ENCODE results near the gene FHIT.

GRCh38 chr3:61182662-61183061 lies 68.6 kb downstream of the FHIT start:
- no peak for TF ChIP-seq ZNF274 (IDR thresholded peaks at IDR 0.05; ENCODE audit: low read depth, low read length)
- no peak for TF ChIP-seq YY1 (IDR thresholded peaks at IDR 0.05; ENCODE audit: insufficient read depth, insufficient read length)
- TF ChIP-seq SUZ12 (IDR thresholded peaks at IDR 0.05; ENCODE audit: extremely low read depth, insufficient read depth, insufficient read length): no peak
